K562 treated with DMSO at 1 percent for 24 hours (cell line): Measurements from ENCODE around the gene BRINP3. TPM values are rescaled to one million over a fixed set of nuclear protein-coding genes. Genes with fewer than 3 reads are reported as not detected.

ENCODE experiments used
- total RNA-seq: library from RNA; unstranded; fragments of 300-600 nt; gene quantifications from 2 replicates; pipeline ENCODE4 v1.2.3, GENCODE V29; 2022; ENCODE audit warnings: low read depth; ENCODE audit not compliant: insufficient read depth

The BRINP3 gene
- total RNA-seq, result not detected in 2 replicates

GRCh38 chr1:190477762-190478148 lies at the start of gene BRINP3:
BRINP3 (minus strand) TSS chr1:190477864.

